Spleen (tissue), 11 donors: Measurements from ENCODE around the gene DMD. TPM values are rescaled to one million over a fixed set of nuclear protein-coding genes. Genes with fewer than 3 reads are reported as not detected.

Source experiments
- DNase-seq: peaks from one replicate; pipeline ENCODE4 v3.0.0-alpha.2; 2020
- H3K27ac ChIP-seq, 8 donors: fragments of 200-600 bp; sonication (generic) in 7 of 8; 1 replicate in 4 of 8; 2 replicates in 4 of 8; pipeline versions ENCODE4 v1.5.0 to v1.8.0; 2016 to 2021; ENCODE audit warnings: inconsistent platforms in 4 of 8, mild to moderate bottlenecking in 4 of 8, moderate library complexity in 1 of 8
- H3K27me3 ChIP-seq, 7 donors: fragments of 200-600 bp; sonication (generic) in 6 of 7; replicated peaks in 1 of 7; 1 replicate in 4 of 7; 2 replicates in 3 of 7; pipeline versions ENCODE4 v1.5.0 to v1.8.0; 2016 to 2021; ENCODE audit warnings: inconsistent platforms in 3 of 7, mild to moderate bottlenecking in 1 of 7
- H3K36me3 ChIP-seq, 6 donors: fragments of 200-600 bp; sonication (generic) in 5 of 6; 1 replicate in 4 of 6; 2 replicates in 2 of 6; pipeline versions ENCODE4 v1.5.0 to v1.8.0; 2016 to 2021; ENCODE audit warnings: inconsistent platforms in 2 of 6
- H3K4me1 ChIP-seq, 6 donors: fragments of 200-600 bp; sonication (generic) in 5 of 6; 1 replicate in 3 of 6; 2 replicates in 3 of 6; pipeline versions ENCODE4 v1.5.0 to v1.8.0; 2016 to 2021; ENCODE audit warnings: inconsistent platforms in 3 of 6
- H3K4me3 ChIP-seq, 8 donors: fragments of 200-600 bp; sonication (generic) in 7 of 8; 1 replicate in 4 of 8; 2 replicates in 4 of 8; pipeline versions ENCODE4 v1.5.0 to v1.8.0; 2016 to 2021; ENCODE audit warnings: inconsistent platforms in 4 of 8, mild to moderate bottlenecking in 4 of 8, moderate library complexity in 2 of 8
- H3K9me3 ChIP-seq, 8 donors: fragments of 200-600 bp; sonication (generic) in 7 of 8; 1 replicate in 4 of 8; 2 replicates in 4 of 8; pipeline versions ENCODE4 v1.5.0 to v1.8.0; 2016 to 2021; ENCODE audit warnings: inconsistent platforms in 4 of 8
- POLR2A ChIP-seq, 3 donors: fragments of 450-650 bp; IDR thresholded peaks; one replicate each; pipeline ENCODE4 v1.5.1; 2017; ENCODE audit warnings: antibody characterized with exemption in 3 of 3, mild to moderate bottlenecking in 1 of 3
- POLR2AphosphoS5 ChIP-seq, 3 donors: sonication (generic); formaldehyde crosslinking; IDR thresholded peaks; one replicate each; pipeline ENCODE4 v1.5.1; 2017; ENCODE audit warnings: antibody characterized with exemption in 3 of 3
- WGBS, 5 donors: extraction: QIAGEN DNeasy Blood & Tissue Kit in 3 of 5; methylation state at CpG; one replicate each; pipeline versions ENCODE4 v1.1.5 to v1.1.7; 2013 to 2018; 5-methylcytosine and 5-hydroxymethylcytosine counted together
- intact Hi-C: fragments of 100-400 bp; cut with DNase I; formaldehyde crosslinking; loops from one replicate; pipeline ENCODE4 v1.15.0; 2023; ENCODE audit warnings: low total_unique reads
- polyA plus RNA-seq, 3 donors: library from polyadenylated mRNA; stranded (reverse); fragments of 200-250 nt; gene quantifications; one replicate each; pipeline ENCODE4 v1.2.1, GENCODE V29; 2013
- total RNA-seq, 7 donors: library from RNA; depleted of rRNA in 3 of 7; stranded (reverse); fragments of >200 nt in 3 of 7; fragmentation: NEBNext Ultra II Directional in 4 of 7; extraction: Animal tissue kit (Norgen Biotek cat#: 25700) in 4 of 7; gene quantifications; one replicate each; pipeline versions ENCODE4 v1.1.0 to v1.2.1, GENCODE V29; 2016 to 2021
- TF ChIP-seq, protein P1 (sequence below), 11 experiments: fragments of 200-600 bp in 7 of 11; fragments of 450-650 bp in 4 of 11; sonication (generic) in 4 of 11; IDR thresholded peaks in 8 of 11; conservative IDR thresholded peaks in 3 of 11; 1 replicate in 7 of 11; 2 replicates in 4 of 11; pipeline versions ENCODE4 v1.4.0 to v1.8.0; 2016 to 2021; ENCODE audit warnings: antibody characterized with exemption in 11 of 11, inconsistent platforms in 4 of 11, mild to moderate bottlenecking in 1 of 11
- donor health status: healthy with polysubstance abuse.
- donor health status: DM: no; HTN: no; CAD: no; lungs with moderate emphysema.
- donor health status: DM: no; HTN: no; CAD: no.
- donor health status: Bipolar disorder and iron deficiency.
- donor health status: healthy.
- donor health status: DM: no; HTN: no; CAD: no.
- donor health status: DM: yes; HTN: yes; CAD: no.

The DMD gene
- total and polyA plus RNA-seq, 10 donors = 1.3 to 11.3 (median 4.4) TPM

DNA sequence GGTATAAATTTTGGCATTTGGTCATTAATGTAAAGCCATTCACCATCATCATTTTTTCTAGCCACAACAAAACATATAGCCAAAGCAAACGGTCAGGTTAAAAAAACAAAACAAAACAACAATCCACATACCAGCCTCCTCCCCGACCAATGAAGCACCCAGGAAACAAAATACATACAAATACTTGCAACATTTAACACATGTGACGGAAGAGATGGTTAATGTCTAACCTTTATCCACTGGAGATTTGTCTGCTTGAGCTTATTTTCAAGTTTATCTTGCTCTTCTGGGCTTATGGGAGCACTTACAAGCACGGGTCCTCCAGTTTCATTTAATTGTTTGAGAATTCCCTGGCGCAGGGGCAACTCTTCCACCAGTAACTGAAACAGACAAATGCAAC, 1282.0 kb downstream of the DMD start:
- intact Hi-C loops = no loop called here
- Histone ChIP-seq H3K4me1 (no peaks in the 10 kb centered on the region), H3K4me3 (no peak overlapping the region), H3K27ac (no peak overlapping the region), H3K9me3 (no peaks in the 10 kb centered on the region), H3K27me3 (no peaks in the 10 kb centered on the region), H3K36me3 (no peaks in the 10 kb centered on the region)
- 64 to 86% (median 72%) methylated on average over 5 of the region's 5 CpGs for WGBS, 5 donors
- DNase-seq = no peak
- TF ChIP-seq POLR2A (IDR thresholded peaks at IDR 0.05) (no peak), POLR2AphosphoS5 (IDR thresholded peaks at IDR 0.05) (no peak)
- TF ChIP-seq, protein P1, sequence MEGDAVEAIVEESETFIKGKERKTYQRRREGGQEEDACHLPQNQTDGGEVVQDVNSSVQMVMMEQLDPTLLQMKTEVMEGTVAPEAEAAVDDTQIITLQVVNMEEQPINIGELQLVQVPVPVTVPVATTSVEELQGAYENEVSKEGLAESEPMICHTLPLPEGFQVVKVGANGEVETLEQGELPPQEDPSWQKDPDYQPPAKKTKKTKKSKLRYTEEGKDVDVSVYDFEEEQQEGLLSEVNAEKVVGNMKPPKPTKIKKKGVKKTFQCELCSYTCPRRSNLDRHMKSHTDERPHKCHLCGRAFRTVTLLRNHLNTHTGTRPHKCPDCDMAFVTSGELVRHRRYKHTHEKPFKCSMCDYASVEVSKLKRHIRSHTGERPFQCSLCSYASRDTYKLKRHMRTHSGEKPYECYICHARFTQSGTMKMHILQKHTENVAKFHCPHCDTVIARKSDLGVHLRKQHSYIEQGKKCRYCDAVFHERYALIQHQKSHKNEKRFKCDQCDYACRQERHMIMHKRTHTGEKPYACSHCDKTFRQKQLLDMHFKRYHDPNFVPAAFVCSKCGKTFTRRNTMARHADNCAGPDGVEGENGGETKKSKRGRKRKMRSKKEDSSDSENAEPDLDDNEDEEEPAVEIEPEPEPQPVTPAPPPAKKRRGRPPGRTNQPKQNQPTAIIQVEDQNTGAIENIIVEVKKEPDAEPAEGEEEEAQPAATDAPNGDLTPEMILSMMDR (IDR thresholded peaks at IDR 0.05 in 8 of 11, conservative IDR thresholded peaks at IDR 0.05 in 3 of 11) = no peak

DNA sequence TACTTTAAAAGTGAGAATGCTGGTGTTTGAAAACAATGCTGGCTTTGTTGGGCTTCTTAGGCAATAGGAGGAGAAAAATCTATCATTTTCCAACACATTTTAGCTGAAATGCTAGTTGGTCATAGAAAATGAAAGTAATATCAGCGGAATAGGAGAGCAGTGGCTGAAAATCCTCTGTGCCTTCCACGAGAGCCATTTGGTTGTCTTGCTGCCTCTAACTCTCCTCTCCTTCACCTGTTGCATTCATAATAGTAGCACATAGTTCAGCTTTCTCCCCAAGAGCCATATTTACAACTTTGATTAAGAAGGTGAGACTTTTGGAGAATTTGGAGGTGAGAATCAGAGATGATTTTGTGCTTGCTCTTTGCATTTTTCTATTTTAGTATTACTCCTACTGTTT, 1290.1 kb downstream of the DMD start:
- H3K9me3 ChIP-seq = no peaks in the 10 kb centered on the region
- no peak for DNase-seq
- H3K27ac ChIP-seq = no peak overlapping the region
- 63 to 92% (median 81%) methylated on average over 2 of the region's 2 CpGs for WGBS, 5 donors
- intact Hi-C loops = no loop called here
- no peaks in the 10 kb centered on the region for H3K27me3 ChIP-seq
- H3K36me3 ChIP-seq = no peaks in the 10 kb centered on the region
- no peaks in the 10 kb centered on the region for H3K4me1 ChIP-seq
- TF ChIP-seq, protein P1 (IDR thresholded peaks at IDR 0.05 in 8 of 11, conservative IDR thresholded peaks at IDR 0.05 in 3 of 11) = no peak
- no peak for TF ChIP-seq POLR2A (IDR thresholded peaks at IDR 0.05)
- no peak for TF ChIP-seq POLR2AphosphoS5 (IDR thresholded peaks at IDR 0.05)
- no peak overlapping the region for H3K4me3 ChIP-seq

DNA sequence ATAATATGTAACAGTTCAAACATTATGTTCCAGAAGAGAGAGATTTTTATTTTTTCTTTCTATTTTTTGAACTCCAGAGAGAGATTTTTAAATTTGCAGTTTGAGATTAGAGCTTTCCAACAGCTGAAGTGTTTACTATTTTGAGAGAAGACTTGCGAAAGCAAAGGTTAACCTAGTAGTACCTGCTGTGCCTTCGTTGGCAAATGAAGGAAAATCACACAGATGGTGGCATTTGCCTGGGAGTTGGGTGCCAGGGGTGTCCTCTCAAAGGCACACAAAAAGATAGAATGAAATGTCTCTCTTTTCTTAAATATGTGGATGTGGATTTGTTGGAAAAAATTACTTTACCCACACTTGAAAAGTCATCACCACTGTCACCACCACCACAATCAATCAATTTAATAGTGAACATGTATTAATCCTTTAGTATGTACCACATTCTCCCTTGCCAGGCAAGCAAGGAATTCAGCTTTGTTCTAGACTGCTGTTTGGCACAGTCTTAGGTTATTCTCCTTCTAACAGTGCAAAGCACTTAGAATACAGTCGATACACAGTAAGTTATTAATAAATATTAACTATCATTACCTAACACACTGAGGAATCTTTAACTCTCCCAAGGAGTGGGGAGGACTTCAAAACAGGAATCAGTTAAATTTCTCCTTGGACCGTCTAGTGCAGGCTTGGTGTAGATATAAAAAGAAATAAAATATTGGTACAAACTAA, 1301.3 kb downstream of the DMD start:
- TF ChIP-seq, protein P1 (IDR thresholded peaks at IDR 0.05 in 8 of 11, conservative IDR thresholded peaks at IDR 0.05 in 3 of 11) = no peak
- TF ChIP-seq POLR2A (IDR thresholded peaks at IDR 0.05) (no peak), POLR2AphosphoS5 (IDR thresholded peaks at IDR 0.05) (no peak)
- 71 to 80% (median 75%) methylated on average over 4 of the region's 4 CpGs for WGBS, 5 donors
- no peaks in the 10 kb centered on the region for H3K4me1 ChIP-seq
- peaks cover 0 to 5% (median 0%) of the 10 kb centered on the region in 8 donors for H3K9me3 ChIP-seq
- no peak overlapping the region for H3K27ac ChIP-seq
- H3K36me3 ChIP-seq = no peaks in the 10 kb centered on the region
- H3K27me3 ChIP-seq = no peaks in the 10 kb centered on the region
- no peak for DNase-seq
- no peak overlapping the region for H3K4me3 ChIP-seq
- intact Hi-C loops = no loop called here

DNA sequence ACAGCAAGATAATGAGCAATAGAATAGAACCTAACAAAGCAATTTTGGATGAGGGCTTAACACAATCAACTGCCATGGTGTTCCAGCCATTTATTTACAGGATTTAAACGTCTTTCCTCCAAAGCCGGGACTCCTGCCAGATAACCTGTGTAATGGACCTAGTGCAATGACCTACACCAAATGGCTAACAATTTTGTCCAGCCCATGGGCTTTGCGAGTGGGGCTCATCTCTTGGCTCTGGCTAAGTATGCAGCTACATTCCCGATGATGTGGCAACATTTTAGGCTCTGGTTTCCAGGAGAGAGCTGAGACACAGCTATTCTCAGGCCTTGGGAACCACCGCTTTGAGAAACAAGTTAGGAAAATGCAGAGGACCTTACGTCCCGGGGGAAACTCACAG, 1317.2 kb downstream of the DMD start:
- H3K4me1 ChIP-seq = no peaks in the 10 kb centered on the region
- no peak overlapping the region for H3K27ac ChIP-seq
- 67 to 89% (median 80%) methylated on average over 7 of the region's 7 CpGs for WGBS, 5 donors
- H3K9me3 ChIP-seq = no peaks in the 10 kb centered on the region
- no peak for TF ChIP-seq POLR2AphosphoS5 (IDR thresholded peaks at IDR 0.05)
- TF ChIP-seq, protein P1 (IDR thresholded peaks at IDR 0.05 in 8 of 11, conservative IDR thresholded peaks at IDR 0.05 in 3 of 11) = no peak
- no peak for DNase-seq
- intact Hi-C loops = no loop called here
- no peak overlapping the region for H3K4me3 ChIP-seq
- no peaks in the 10 kb centered on the region for H3K27me3 ChIP-seq
- no peaks in the 10 kb centered on the region for H3K36me3 ChIP-seq
